T-helper 2 cell treated with Interferon-gamma antibody and Interleukin-4, amounts not matched to agents 100 ng/mL and 5 ng/mL, for 36 hours (primary cell): ENCODE data around the gene KLC3. TPM values are rescaled to one million over a fixed set of nuclear protein-coding genes. Genes with fewer than 3 reads are reported as not detected.
"Not testable (repeated sequence)": the region's sequence is repeated elsewhere in the genome, so short reads cannot be mapped to it uniquely, and the experiment has no call there.

Experiments
- intact Hi-C: fragments of 100-400 bp; cut with micrococcal nuclease; formaldehyde crosslinking; loops from one replicate; pipeline ENCODE4 v1.15.1; 2023
- total RNA-seq: library from RNA; stranded (reverse); gene quantifications from 2 replicates; pipeline ENCODE4 v1.2.3, GENCODE V29; 2022

KLC3 gene
- not detected in 2 replicates for total RNA-seq

DNA sequence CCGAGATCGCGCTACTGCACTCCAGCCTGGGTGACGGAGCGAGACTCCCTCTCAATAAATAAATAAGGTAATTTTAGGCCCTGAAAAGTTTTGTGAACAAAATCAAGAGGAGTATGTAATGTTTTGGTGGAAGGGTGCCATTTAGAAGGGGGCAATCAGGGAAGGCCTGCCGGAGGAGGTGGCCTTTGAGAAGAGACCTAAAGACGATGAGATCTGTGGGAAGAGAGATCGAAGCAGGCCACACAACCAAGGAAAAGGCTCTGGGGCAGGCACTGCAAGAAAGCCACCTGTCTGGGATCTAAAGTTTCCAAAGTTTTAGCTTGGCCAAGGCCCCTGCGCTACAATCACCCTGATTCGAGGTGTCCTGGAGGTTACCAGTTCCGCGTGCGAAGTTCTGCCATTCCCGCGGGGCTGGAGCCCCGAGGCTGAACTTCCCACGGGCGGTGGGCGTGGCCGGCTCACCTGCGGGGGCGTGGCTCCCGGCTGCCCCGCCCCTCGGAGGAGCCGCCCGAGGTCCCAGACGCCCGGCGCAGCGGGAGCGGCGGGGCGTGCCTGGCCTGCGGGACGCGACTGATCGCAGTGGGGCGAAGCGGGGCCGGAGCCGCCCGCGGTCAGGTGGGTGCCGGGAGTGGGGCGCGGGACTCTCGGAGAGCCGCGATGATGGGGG, at the start of gene KLC3:
Gene KLC3 (plus strand): TSS at position 519 of the 667 bp plus-strand sequence. CDS start 4,792 bp downstream, outside the sequence.
- intact Hi-C loops, result no loop called here

DNA sequence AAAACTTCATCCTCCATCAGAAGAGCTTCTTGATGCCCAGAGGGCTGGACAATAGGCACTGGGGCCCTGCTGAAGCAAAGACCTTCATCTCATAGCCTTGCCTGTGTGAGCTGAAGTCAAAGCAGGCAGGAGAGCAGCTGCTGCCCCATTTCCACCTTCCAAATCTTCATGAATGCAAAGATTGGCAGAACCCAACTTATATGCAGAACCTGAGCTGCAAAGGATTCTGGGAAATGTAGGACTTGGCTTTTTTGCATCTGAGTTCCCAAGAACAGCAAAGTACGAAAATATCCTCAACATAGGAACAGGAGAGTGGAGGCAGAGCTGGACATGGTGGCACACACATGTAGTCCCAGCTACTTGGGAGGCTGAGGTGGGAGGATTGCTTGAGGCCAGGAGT, 48.7 kb upstream of the KLC3 start:
- intact Hi-C loops, result no loop called here

DNA sequence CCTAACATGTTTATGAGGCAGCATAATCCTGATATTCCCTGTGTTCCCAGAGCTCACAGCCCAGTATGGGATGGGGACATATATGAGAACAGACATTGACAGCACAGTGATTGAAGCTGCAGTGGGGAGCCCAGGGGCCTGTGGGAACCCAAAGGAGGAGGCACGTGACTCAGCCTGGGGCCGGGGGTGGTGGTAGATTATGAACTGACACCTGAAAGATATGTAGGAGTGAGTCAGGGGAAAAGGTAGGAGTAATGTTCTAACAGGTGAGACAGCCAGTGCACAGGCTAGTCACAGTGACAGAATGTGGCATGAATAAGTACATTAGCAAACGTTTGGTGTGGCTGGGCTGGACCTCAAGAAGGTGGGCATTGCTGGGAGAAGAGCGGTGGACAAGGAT, 46.9 kb upstream of the KLC3 start:
- intact Hi-C loops, result no loop called here

DNA sequence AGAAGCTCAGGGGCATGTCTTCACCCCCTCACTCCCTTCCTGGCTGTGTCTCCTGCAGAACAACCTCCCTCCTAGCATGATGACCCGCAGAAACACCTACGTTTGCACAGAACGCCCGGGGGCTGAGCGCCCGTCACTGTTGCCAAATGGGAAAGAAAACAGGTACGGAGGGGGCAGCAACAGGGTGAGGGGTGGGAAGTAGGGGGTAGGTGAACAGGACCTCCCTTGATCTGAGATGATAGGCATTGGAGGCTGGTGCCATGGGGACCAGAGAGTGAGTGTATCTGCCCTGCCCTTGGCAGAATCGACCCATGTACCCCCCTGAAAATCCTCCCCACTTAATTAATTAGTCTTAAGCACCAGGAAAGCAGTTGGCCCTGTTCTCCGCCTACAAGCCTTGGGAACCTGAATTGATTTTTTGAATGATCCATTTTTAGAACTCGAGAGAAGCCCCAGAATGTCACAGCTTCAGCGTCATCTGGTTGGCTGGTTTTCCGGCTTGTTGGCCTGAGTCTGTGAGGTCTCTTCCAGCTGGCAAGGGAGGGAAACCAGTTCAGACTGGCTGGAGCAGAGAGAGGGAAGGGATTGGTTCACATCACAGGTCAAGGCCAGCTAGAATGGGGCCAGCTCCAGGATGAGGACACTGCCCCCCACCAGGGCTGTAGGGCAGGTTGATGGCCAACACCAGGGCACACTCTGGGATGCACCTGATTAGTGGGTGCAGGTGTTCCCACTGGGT, 46.1 kb upstream of the KLC3 start:
- intact Hi-C loops, result no loop called here

DNA sequence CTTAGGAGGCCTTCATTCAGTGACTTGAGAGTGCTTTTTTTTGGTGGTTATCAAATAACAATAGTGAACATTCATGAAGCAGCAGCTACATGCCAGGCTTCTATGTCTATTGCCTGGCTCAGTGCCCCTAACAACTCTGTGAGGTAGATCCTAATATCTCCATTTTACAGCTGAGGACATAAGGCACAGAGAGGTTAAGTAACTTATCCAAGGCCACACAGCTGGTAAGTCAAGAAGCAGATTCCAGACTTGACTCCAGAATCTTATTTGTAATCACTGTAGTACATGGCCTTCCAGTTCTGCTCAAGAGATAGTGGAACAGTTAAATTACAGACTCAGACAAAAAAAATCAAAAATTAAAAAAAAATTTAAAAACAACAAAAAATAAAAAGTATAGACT, 44.7 kb upstream of the KLC3 start:
- intact Hi-C loops, result no loop called here

DNA sequence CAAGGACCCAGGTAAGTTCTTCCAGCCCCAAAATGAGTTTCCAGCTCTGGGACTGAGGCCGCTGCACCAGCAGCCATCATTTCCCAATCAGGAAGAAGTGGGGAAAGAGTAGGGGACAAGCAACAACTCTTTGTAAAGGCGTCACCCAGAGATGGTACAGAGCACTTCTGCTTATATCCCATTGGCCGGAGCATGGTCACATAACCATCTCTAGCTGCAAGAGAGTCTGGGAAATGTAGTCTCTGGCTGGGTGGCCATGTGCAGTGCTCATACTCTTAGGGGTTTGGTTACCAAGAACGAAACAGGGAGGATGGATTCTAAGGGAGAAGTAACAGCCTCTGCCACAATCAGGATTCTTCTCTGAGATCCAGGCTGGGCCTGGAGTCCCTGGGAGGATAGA, 44.2 kb upstream of the KLC3 start:
- intact Hi-C loops, result no loop called here

DNA sequence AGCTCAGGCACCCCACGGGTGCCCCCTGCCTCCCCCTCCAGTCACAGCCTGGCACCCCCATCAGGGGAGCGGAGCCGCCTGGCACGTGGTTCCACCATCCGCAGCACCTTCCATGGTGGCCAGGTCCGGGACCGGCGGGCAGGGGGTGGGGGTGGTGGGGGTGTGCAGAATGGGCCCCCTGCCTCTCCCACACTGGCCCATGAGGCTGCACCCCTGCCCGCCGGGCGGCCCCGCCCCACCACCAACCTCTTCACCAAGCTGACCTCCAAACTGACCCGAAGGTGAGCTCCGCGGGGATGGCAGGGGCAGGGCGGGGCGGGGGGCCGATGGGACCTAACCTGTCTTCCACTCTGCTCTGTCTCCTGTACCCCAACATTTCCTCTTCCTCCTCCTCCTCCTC, 42.9 kb upstream of the KLC3 start:
- intact Hi-C loops, result no loop called here

DNA sequence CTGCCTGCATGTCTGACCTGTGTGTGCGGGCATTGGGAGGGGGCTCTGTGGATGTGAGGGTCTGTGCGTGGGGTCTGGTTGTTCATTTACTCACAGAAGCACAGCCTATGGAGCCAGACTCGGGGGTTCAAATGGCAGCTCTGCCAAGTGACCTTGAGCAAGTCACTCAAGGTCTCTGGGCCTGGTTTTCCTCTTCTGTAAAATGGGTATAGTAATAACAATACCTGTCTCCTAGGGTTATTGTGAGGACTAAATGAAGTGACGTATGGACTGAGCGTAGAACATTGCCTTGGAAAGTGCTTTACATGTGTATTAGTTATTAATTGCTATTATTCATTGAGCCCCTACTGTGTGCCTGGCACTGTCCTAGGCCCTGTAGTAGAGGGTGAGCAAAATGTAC, 42.3 kb upstream of the KLC3 start:
- intact Hi-C loops, result no loop called here

DNA sequence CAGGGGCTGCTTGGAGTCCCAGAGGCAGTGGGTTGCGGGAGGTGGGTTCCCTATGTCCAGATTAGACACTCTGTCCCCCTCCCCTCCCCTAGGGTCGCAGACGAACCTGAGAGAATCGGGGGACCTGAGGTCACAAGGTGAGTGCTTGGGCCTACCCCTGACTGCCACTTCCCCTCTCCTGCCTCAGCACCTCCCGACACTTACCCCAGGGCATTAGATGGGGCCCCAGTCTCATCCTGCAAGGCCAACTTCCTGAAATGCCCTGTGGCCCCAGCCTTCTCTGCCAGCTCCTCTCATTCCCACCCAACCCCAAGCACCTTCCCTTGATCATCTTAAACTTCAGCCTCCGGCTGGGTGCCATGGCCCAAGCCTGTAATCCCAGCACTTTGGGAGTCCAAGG, 40.8 kb upstream of the KLC3 start:
- intact Hi-C loops, result no loop called here

DNA sequence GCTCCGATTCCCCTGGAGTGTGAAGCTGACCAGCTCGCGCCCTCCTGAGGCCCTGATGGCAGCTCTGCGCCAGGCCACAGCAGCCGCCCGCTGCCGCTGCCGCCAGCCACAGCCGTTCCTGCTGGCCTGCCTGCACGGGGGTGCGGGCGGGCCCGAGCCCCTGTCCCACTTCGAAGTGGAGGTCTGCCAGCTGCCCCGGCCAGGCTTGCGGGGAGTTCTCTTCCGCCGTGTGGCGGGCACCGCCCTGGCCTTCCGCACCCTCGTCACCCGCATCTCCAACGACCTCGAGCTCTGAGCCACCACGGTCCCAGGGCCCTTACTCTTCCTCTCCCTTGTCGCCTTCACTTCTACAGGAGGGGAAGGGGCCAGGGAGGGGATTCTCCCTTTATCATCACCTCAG, 38.1 kb upstream of the KLC3 start:
- intact Hi-C loops, result no loop called here

DNA sequence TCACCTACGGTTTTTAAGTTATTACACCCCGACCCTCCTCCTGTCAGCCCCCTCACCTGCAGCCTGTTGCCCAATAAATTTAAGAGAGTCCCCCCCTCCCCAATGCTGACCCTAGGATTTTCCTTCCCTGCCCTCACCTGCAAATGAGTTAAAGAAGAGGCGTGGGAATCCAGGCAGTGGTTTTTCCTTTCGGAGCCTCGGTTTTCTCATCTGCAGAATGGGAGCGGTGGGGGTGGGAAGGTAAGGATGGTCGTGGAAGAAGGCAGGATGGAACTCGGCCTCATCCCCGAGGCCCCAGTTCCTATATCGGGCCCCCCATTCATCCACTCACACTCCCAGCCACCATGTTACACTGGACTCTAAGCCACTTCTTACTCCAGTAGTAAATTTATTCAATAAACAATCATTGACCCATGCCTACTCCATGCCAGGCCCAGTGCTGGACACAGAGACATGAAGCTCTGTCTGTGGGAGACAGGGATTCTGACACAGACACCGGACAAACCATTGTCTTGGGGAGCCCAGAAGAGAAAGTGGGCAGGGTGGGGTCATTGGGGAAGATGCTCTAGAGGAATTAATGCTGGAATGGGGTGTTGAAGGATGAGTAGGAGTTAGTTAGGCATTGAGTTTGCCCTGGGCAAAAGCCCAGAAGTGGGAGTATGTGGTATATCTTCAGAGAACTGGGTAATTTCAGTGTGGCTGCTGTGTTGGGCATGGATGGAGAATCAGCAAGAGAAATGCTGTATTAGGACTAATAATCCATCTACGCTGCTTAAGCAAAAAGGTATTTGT, 37.1 kb upstream of the KLC3 start:
- intact Hi-C loops, result no loop called here

DNA sequence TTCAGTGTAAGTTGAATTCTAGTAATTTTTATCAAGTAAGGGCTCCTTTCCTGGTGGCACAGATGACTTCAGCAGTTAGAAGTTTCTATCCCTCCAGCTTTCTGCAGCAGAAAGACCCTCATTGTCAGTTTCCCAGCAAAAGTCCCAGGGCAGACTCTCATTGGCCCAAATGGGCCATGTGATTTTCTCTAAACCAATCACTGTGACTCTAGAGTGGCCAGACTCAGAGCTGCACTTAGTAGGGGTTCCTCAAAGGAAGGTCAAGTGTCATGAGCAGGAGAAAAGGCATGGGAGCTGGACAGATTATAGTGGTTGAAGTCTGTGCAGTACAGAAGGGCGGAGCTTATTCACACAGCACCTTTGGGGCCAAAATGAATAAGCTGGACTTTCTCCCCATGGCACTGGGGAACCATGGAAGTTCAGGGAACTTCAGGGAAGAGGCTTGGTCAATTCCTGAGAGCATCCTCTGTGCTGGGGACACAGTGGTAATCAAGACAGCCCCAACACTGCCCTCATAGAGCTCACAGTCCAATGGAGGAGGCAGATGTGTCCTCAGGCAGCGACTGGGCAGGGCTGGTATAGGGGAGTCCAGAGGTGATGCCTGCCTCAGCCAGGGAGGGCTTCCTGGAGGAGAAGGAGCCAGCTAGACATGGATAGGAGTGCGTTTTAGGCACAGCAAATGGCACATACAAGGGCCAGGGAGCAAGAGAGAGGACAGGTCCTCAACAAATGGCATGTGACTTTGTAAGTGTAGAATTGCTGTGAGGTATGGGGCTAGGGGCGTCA, 36.2 kb upstream of the KLC3 start:
- intact Hi-C loops, result no loop called here

DNA sequence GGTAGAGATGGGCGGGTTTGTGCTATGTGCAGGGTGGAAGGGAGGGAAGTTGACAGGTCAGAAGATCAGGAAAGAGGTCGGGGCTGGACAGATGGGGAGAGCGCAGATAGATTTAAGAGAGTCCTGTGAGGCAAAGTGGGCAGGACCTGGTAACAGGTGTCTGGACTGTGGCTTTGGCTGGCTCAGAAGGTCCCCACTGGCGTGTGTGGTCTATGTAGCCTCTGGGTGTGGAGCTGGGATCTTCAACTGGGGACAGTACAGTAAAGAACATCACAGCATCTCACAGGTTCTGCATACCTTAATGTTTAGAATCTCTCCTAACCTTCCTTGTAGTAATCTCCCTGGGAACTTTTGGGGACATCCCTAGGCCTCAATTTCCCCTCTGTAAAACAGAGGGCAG, 35.5 kb upstream of the KLC3 start:
- intact Hi-C loops, result no loop called here

DNA sequence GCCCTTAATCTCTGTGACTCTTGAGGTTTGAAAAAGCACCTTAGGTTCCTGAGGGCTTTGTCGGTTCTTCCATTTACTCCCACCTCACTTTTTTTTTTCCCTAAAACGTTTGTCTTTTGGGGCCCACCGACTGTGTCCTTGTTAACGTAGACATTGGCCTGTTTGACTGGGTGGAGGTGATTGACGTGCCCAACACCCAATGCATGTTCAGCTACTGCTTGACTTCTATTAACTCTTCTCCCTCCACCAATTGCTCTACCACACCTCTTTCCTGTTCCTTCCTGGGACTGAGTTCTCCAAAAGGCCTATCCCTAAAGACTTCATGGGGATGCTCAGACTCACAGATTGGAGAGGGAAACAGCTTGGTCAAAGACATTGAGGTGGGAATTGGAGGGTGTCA, 35.1 kb upstream of the KLC3 start:
- intact Hi-C loops, result no loop called here

DNA sequence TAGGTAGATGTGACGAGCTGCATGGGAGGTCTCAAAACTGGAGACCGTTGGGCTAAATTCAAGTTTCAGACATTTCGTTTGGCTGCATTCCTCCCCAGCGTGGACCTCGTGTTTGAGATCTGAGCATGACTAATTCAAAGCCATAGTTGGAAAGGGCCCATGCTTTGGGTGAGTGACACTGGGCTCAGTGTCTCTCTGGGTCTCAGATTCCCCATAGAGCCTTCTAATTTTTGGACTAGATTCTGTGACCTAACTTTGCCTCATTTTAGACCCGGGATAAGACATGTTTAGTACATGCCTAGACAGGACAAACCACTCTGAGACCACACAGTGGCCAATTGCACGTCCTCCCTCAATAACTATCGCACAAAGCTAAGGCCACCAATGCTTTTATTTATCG, 34.5 kb upstream of the KLC3 start:
- intact Hi-C loops, result no loop called here

DNA sequence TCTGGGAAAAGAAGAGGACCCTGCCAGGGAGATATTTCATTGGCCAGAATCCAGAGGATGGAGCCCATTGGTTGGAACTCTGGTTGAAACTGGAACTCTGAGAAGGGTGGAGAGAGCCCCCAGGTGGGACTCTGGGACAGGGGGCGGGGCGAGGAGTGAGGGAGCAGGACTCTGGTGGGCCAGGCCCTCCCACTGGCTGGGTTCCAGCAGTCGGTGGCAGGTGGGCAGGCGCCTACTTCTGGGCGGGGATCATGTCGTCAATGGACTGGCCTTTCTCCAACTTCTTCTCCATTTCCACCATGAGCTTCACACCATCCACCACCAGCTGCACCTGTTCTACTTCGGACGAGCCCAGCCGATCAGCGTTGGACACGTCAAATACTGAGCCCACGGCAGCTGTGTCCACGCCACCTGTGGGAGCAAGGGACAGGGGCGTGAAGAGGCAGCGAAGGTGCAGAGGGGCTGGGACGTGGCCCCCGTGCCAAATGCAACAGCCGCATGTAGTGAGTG, 34.0 kb upstream of the KLC3 start:
- intact Hi-C loops, result no loop called here

DNA sequence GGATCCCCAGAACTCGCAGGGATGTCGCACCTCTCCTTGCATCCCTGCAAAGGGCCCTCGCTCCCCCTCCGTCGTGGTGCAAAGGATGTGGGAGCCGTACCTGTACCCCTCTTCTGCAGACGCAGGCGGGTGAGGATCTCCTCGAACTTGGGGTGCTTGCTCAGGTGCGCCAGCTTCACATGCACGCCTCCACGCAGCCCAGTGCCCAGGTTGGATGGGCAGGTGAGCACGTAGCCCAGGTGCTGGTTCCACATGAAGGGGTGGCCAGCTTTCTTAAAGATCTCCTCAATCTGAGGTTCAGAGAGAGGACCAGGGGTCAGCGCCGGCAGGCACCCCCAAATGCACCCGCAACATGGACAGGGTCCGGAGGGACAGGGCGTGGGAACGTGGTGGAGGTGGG, 33.2 kb upstream of the KLC3 start:
- intact Hi-C loops, result no loop called here

DNA sequence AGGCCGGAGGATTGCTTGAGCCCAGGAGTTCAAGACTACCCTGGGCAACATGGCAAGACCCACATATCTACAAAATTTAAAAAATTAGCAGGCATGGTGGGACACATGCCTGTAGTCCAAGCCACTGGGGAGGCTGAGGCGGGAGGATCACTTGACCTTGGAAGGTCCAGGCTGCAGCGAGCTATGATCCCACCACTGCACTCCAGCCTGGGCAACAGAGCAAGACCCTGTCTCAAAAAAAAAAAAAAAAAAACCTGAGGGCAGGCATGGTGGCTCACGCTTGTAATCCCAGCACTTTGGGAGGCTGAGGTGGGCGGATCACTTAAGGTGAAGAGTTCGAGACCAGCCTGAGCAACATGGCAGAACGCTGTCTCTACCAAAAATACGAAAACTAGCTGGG, 31.2 kb upstream of the KLC3 start:
- intact Hi-C loops, result not testable (repeated sequence)

DNA sequence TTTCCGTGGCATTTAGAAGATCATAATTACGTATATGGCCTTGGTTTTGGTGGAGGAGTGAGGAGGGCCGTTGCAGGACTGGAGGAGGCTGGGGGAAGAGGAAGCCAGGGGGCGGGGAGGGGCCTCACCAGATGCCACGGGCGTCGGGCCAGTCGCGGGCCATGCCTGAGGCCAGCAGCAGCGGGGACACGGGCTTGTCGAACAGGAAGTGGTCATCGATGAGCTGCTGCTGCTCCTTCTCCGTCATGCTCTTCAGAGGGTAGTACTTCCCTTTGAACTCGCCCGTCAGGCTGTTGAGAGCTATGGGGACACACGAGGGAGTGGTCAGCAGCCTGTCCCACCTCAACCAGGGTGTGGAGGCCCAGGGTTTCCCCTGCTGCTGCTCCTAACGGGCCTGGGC, 28.9 kb upstream of the KLC3 start:
- intact Hi-C loops, result no loop called here

DNA sequence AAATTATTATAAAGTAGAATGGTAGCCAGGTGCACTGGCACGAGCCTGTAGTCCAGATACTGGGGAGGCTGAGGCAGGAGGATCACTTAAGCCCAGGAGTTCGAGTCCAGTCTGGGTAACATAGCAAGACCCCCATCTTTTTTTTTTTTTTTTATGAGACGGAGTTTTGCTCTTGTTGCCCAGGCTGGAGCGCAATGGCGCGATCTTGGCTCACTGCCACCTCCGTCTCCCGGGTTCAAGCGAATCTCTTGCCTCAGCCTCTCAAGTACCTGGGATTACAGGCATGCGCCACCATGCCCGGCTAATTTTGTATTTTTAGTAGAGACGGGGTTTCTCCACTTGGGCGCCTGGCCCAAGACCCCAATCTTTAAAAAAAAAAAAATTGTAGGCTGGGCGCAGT, 28.3 kb upstream of the KLC3 start:
- intact Hi-C loops, result not testable (repeated sequence)

DNA sequence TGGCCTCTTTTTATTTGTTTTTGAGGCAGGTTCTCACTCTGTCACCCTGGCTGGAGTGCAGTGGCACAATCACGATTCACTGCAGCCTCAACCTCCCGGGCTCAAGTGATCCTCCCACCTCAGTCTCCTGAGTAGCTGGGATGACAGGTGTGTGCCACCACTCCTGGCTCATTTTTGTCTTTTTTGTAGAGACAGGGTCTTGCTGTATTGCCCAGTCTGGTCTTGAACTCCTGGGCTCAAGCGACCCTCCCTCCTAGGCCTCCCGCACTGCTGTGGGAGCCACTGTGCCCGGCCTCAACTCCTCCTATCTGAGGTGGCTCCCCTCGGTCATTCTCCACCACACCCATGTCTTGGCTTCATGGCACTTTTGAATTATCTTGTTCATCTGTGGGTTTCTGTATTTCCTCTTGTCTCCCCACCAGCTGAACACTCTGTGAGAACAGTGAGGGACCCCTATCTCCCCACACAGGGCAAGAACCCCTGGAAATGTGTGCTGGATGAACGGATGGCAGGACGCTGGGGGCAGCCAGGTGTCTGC, 25.8 kb upstream of the KLC3 start:
- intact Hi-C loops, result no loop called here
